Right lobe of liver (tissue), 4 donors: ENCODE measurements around the gene NR6A1.

Experiments used
- CTCF ChIP-seq, 4 donors: fragments of 200-600 bp in 3 of 4; fragments of 450-650 bp in 1 of 4; IDR thresholded peaks; one replicate each; pipeline versions ENCODE4 v1.5.1 to v1.8.0; 2016 to 2022; ENCODE audit warnings: antibody characterized with exemption in 4 of 4, mild to moderate bottlenecking in 2 of 4
- POLR2A ChIP-seq: fragments of 450-650 bp; IDR thresholded peaks from one replicate; pipeline ENCODE4 v1.6.1; 2017; ENCODE audit warnings: antibody characterized with exemption, mild to moderate bottlenecking
- donor health status: DM: no; HTN: no; CAD: no.
- donor health status: DM: no; HTN: no; CAD: no.
- donor health status: DM: no; HTN: yes; CAD: no.

GRCh38 chr9:124505901-124506346 lies 265.2 kb downstream of the NR6A1 start:
- TF ChIP-seq CTCF (IDR thresholded peaks at IDR 0.05) (no peak), POLR2A (no peak)
